Muscle of leg (tissue), 11 donors: Measurements from ENCODE around the gene PLIN1. TPM values are rescaled to one million over a fixed set of nuclear protein-coding genes. Genes with fewer than 3 reads are reported as not detected.
A peak's percentile ranks its signal among the peaks of the same experiment; 100 is the strongest.

Experiments
- DNase-seq: peaks from one replicate; pipeline ENCODE4 v3.0.0; 2013
- H3K27ac ChIP-seq: one replicate; pipeline ENCODE4 v1.5.1; 2013; ENCODE audit warnings: mild to moderate bottlenecking, low read length, control low read depth
- H3K27me3 ChIP-seq: one replicate; pipeline ENCODE4 v1.6.1; 2013; ENCODE audit warnings: low read length; ENCODE audit not compliant: control insufficient read depth, insufficient read depth
- H3K36me3 ChIP-seq: one replicate; pipeline ENCODE4 v1.6.1; 2013; ENCODE audit warnings: low read length; ENCODE audit not compliant: control insufficient read depth, insufficient read depth
- H3K4me1 ChIP-seq: one replicate; pipeline ENCODE4 v1.6.1; 2013; ENCODE audit warnings: low read length; ENCODE audit not compliant: control insufficient read depth, insufficient read depth
- H3K4me3 ChIP-seq: one replicate; pipeline ENCODE4 v1.5.1; 2013; ENCODE audit warnings: low read length, control low read depth
- H3K9me3 ChIP-seq: replicated peaks from 2 replicates; pipeline ENCODE4 v1.6.1; 2013; ENCODE audit warnings: low read depth, low read length; ENCODE audit not compliant: control insufficient read depth
- WGBS: methylation state at CpG from one replicate; pipeline ENCODE4 v1.1.5; 2013; ENCODE audit warnings: missing lambda C conversion rate; ENCODE audit not compliant: insufficient coverage; 5-methylcytosine and 5-hydroxymethylcytosine counted together
- polyA plus RNA-seq, 8 donors: library from polyadenylated mRNA; unstranded; fragments of 120-200 nt; gene quantifications; one replicate each; pipeline versions ENCODE4 v1.2.1 to v1.2.3, GENCODE V29; 2013; ENCODE audit warnings: inconsistent platforms in 1 of 8, low replicate concordance in 1 of 8; ENCODE audit not compliant: insufficient read length in 8 of 8, insufficient read depth in 1 of 8
- total RNA-seq: library from RNA; stranded (reverse); fragments of 120-200 nt; gene quantifications from one replicate; pipeline ENCODE4 v1.2.4, GENCODE V29; 2013

Gene PLIN1
- total and polyA plus RNA-seq, 9 donors: 0.11 to 0.44 (median 0.25) TPM

DNA sequence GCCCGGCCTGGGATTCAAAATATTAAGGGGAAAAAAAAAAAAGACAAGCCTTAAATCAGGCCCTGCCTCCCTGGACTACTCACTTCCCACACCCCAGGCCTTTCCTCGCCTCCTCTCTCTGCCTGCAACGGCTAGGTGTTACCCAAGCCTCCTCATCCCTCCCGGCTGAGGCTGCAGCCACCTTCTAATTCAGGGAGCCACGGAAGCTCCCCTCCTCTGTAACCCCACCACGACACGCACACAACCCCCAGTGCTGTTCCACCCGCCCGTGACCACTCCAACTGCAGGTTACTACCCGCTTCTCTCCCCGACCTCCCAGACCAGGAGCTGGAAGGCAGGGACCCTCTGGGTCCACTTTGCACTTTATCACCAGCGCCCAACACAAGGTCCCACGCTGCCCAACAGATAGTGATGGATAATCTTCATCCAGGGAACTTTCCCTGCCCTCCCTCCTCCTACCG lies 24.8 kb downstream of the PLIN1 start:
- WGBS: 16% methylated on average over 13 of the region's 14 CpGs
- DNase-seq: no peak
- H3K27ac ChIP-seq: no peak overlapping the region

DNA sequence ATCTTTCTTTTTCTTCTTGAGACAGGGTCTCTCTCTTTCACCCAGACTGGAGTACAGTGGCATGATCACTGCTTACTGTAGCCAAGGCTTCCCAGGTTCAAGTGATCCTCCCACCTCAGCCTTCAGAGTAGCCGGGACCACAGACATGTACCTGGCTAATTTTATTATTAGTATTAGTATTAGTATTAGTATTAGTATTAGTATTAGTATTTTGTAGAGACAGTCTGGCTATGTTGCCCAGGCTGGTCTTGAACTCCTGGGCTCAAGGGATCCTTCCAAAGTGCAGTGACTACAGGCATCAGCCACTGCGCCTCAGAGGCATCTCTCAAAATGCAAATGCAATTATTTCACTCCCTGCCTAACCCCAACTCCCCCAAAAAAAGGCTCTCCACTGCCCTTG lies 25.6 kb downstream of the PLIN1 start:
- no CpG with 5 or more reads among the region's 2 CpGs for WGBS
- no peaks in the 10 kb centered on the region for H3K9me3 ChIP-seq

More for the DNA sequence above, 24.8 kb downstream of the PLIN1 start:
- peaks cover 7% of the 10 kb centered on the region for H3K27me3 ChIP-seq
- H3K36me3 ChIP-seq: peaks cover 10% of the 10 kb centered on the region
- no peaks in the 10 kb centered on the region for H3K9me3 ChIP-seq
- peak overlapping the region; percentile 84 for H3K4me3 ChIP-seq
- H3K4me1 ChIP-seq: peaks cover 11% of the 10 kb centered on the region

DNA sequence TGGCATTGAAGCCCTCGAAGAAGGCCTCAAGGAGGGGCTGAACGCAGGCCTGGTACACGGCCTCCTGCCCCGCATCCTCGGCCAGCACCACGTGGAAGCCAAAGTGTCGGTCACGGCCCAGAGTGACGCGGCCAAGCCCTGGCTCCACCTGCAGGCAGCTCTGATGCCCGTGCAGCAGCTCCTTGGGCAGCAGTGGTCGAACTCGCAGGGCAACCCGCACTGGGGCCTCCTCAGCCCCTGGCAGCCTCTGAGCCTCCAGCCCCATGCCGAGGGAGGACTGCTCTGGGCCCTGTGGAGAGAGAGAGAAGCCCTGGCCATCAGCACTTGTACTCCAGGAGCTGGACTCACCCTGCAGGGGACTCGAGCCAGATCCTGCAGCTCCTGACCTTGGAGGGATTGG lies 26.5 kb downstream of the PLIN1 start:
- peaks cover 16% of the 10 kb centered on the region for H3K36me3 ChIP-seq
- 85% methylated on average over 14 of the region's 16 CpGs for WGBS
- peaks cover 11% of the 10 kb centered on the region for H3K4me1 ChIP-seq
- H3K9me3 ChIP-seq: no peaks in the 10 kb centered on the region
- peaks cover 7% of the 10 kb centered on the region for H3K27me3 ChIP-seq
- DNase-seq: no peak
- H3K27ac ChIP-seq: no peak overlapping the region
- no peak overlapping the region for H3K4me3 ChIP-seq

More for the DNA sequence above, 25.6 kb downstream of the PLIN1 start:
- peaks cover 7% of the 10 kb centered on the region for H3K27me3 ChIP-seq
- peaks cover 11% of the 10 kb centered on the region for H3K4me1 ChIP-seq
- no peak overlapping the region for H3K4me3 ChIP-seq
- DNase-seq: no peak
- H3K27ac ChIP-seq: no peak overlapping the region
- peaks cover 16% of the 10 kb centered on the region for H3K36me3 ChIP-seq

GRCh38 chr15:89652131-89652530 lies 27.0 kb downstream of the PLIN1 start:
- 77% methylated on average over 7 of the region's 7 CpGs for WGBS
- no peak overlapping the region for H3K27ac ChIP-seq
- H3K4me1 ChIP-seq: peaks cover 13% of the 10 kb centered on the region
- H3K36me3 ChIP-seq: peaks cover 22% of the 10 kb centered on the region
- DNase-seq: no peak
- H3K9me3 ChIP-seq: no peaks in the 10 kb centered on the region
- H3K4me3 ChIP-seq: no peak overlapping the region
- H3K27me3 ChIP-seq: peaks cover 7% of the 10 kb centered on the region

GRCh38 chr15:89649716-89650115 lies 29.5 kb downstream of the PLIN1 start:
- H3K27me3 ChIP-seq: peaks cover 2% of the 10 kb centered on the region
- no peak for DNase-seq
- H3K36me3 ChIP-seq: peaks cover 38% of the 10 kb centered on the region
- no peak overlapping the region for H3K4me3 ChIP-seq
- no peak overlapping the region for H3K27ac ChIP-seq
- peaks cover 11% of the 10 kb centered on the region for H3K4me1 ChIP-seq
- H3K9me3 ChIP-seq: no peaks in the 10 kb centered on the region
- 93% methylated on average over 9 of the region's 15 CpGs for WGBS

- Histone ChIP-seq H3K27me3 (no peaks in the 10 kb centered on the region), H3K36me3 (peaks cover 40% of the 10 kb centered on the region), H3K27ac (no peak overlapping the region), H3K4me3 (no peak overlapping the region), H3K9me3 (no peaks in the 10 kb centered on the region), H3K4me1 (peaks cover 5% of the 10 kb centered on the region)
- 95% methylated on average over 37 of the region's 37 CpGs for WGBS
- DNase-seq: no peak
Measured at GRCh38 chr15:89649013-89649625, 30.0 kb downstream of the PLIN1 start.

- Histone ChIP-seq H3K4me3 (no peak overlapping the region), H3K4me1 (peaks cover 6% of the 10 kb centered on the region), H3K27ac (no peak overlapping the region), H3K27me3 (no peaks in the 10 kb centered on the region), H3K36me3 (peaks cover 39% of the 10 kb centered on the region), H3K9me3 (no peaks in the 10 kb centered on the region)
- no peak for DNase-seq
- WGBS: 71% methylated on average over 99 of the region's 102 CpGs
Measured at GRCh38 chr15:89648106-89649012, 30.8 kb downstream of the PLIN1 start.

DNA sequence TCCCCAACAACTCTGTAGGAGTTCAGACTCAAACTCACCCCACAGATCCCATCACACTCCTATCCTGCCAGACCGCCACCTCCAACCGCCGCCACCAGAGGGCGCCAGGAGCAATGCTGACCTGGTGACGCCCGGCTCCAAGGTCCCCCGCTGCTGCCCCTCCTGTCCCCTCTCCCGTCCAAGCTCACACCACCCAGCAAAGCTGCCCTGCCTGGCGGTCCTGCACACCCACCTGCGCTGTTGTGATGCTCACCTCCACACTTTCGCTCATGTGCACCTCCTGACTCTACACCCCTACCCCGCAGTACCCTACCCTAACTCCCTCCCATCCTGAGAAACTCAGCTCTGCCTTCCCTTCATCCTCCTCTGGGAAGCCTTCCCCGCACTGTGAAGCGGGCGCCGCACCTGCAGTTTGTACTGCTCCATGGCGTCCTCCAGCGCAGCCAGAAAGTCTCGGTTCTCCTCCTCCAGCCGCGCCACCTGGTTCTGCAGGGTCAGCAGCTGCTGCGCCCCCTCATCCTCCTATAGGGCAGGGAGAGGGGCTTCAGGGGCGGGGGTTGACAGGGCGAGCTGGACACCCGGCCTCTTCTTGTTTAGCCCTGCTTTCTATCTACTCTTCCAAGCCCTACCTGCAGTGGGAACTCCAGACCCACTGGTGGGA lies 31.8 kb downstream of the PLIN1 start:
- WGBS: 38% methylated on average over 19 of the region's 25 CpGs
- peak; percentile 62 for DNase-seq
- no peaks in the 10 kb centered on the region for H3K9me3 ChIP-seq
- H3K4me1 ChIP-seq: peaks cover 8% of the 10 kb centered on the region
- H3K27me3 ChIP-seq: no peaks in the 10 kb centered on the region
- peaks cover 33% of the 10 kb centered on the region for H3K36me3 ChIP-seq
- H3K4me3 ChIP-seq: no peak overlapping the region
- H3K27ac ChIP-seq: no peak overlapping the region

DNA sequence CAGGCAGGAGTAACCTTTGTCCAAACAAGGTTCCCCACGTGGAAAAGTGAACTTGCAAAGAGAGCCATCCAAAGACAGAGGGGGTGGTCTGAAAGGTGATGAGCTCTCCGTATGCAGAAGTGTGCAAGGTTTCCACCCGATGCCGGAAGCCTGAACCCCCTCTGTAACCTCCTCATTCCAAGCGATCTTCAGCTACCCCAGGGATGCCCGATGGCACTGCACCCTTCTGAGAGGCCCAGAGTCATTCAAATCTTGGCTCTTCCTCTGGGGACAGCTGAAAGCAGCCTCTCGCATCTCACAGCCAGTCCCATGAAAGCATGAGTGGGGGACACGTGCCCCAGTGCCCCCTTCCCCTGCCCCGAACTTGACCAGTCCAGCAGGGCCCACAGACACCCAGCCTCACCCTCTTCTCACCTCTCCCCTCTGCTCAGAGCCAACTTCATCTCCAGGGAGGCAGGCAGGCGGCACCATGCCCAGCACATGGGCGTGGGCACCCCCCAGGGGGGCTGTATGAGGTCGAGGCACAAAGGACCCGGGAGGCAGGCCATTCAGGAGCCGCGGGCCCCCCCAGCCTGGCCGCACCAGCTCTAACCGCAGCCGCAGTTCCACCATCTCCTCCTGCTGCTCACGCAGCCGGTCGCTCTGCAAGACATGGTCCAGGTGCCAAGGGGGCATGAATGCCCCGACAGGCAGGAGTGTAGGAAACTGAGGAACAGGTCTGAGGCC lies 32.6 kb downstream of the PLIN1 start:
- 84% methylated on average over 16 of the region's 22 CpGs for WGBS
- Histone ChIP-seq H3K27ac (no peak overlapping the region), H3K4me1 (peaks cover 12% of the 10 kb centered on the region), H3K36me3 (peaks cover 39% of the 10 kb centered on the region), H3K27me3 (no peaks in the 10 kb centered on the region), H3K9me3 (no peaks in the 10 kb centered on the region), H3K4me3 (no peak overlapping the region)
- DNase-seq: no peak
